Breast epithelium (tissue), 4 donors: ENCODE data around the gene NBDY. TPM values are rescaled to one million over a fixed set of nuclear protein-coding genes. Genes with fewer than 3 reads are reported as not detected.

Experiments used
- DNase-seq, 2 donors: peaks; one replicate each; pipeline ENCODE4 v3.0.0-alpha.2; 2019; ENCODE audit warnings: low spot score in 2 of 2
- H3K27ac ChIP-seq, 2 donors: fragments of 200-600 bp; sonication (generic) in 1 of 2; one replicate each; pipeline ENCODE4 v1.5.1; 2016 to 2019; ENCODE audit warnings: mild to moderate bottlenecking in 1 of 2
- H3K27me3 ChIP-seq, 2 donors: fragments of 200-600 bp; sonication (generic) in 1 of 2; one replicate each; pipeline versions ENCODE4 v1.5.1 to v1.6.0; 2017 to 2019; ENCODE audit warnings: control low read depth in 1 of 2, mild to moderate bottlenecking in 1 of 2
- H3K36me3 ChIP-seq: fragments of 200-600 bp; one replicate; pipeline ENCODE4 v1.5.1; 2019
- H3K4me1 ChIP-seq, 2 donors: fragments of 200-600 bp; sonication (generic); one replicate each; pipeline ENCODE4 v1.5.1; 2016 to 2019; ENCODE audit warnings: control low read depth in 1 of 2
- H3K4me3 ChIP-seq, 3 donors: fragments of 200-600 bp; sonication (generic); 1 replicate in 2 of 3; 2 replicates in 1 of 3; pipeline ENCODE4 v1.5.1; 2016 to 2019; ENCODE audit warnings: mild to moderate bottlenecking in 3 of 3, moderate library complexity in 2 of 3
- H3K9me3 ChIP-seq, 2 donors: fragments of 200-600 bp; sonication (generic) in 1 of 2; one replicate each; pipeline ENCODE4 v1.5.1; 2016 to 2019; ENCODE audit warnings: control low read depth in 1 of 2
- POLR2A ChIP-seq: fragments of 450-650 bp; IDR thresholded peaks from one replicate; pipeline ENCODE4 v1.6.1; 2016; ENCODE audit warnings: antibody characterized with exemption, mild to moderate bottlenecking, moderate library complexity
- POLR2AphosphoS5 ChIP-seq, 3 donors: sonication (generic); formaldehyde crosslinking; IDR thresholded peaks; one replicate each; pipeline ENCODE4 v1.6.1; 2017; ENCODE audit warnings: antibody characterized with exemption in 3 of 3
- intact Hi-C: fragments of 100-400 bp; cut with DNase I; formaldehyde crosslinking; loops from one replicate; pipeline ENCODE4 v1.15.1; 2023; ENCODE audit warnings: low total_unique reads
- total RNA-seq, 3 donors: library from RNA; depleted of rRNA; stranded (reverse); fragments of >200 nt; gene quantifications; one replicate each; pipeline ENCODE4 v1.1.0, GENCODE V29; 2016
- TF ChIP-seq, protein P1 (sequence below), 3 donors: fragments of 450-650 bp; IDR thresholded peaks; one replicate each; pipeline ENCODE4 v1.5.1; 2016 to 2017; ENCODE audit warnings: antibody characterized with exemption in 3 of 3, mild to moderate bottlenecking in 3 of 3, moderate library complexity in 3 of 3

NBDY gene
- total RNA-seq, 3 donors from 2014 or later, result 6.6 to 15.7 (median 14.5) TPM

DNA sequence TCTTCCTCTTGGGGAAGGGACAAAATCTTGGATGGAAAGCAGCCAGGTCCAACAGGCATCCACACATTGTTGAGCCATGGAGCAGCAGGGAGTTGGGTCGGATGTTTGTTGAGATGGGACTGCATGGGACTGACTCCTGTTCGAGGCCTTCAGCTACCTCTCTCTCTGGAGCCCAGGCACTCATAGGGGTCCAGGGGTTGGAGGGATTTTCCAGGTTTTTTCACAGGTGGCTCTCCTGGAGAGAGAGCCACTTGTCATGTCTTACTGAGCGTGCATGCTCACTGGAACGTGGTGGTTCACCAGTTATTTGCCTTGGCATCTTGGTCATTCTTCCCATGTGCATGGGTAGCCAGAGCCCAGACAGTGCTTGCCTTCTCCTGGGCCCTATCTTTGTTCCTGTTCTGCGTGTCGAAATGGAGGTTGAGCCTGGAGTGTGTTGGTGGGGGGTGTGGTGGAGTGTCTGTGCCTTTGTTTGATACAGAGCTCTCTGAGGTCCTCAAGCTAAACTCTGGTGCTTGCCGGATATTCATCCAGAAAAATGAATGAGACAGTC, 60.6 kb downstream of the NBDY start:
- no peak overlapping the region for H3K27ac ChIP-seq
- H3K9me3 ChIP-seq, result no peaks in the 10 kb centered on the region
- no peak for TF ChIP-seq POLR2AphosphoS5 (IDR thresholded peaks at IDR 0.05)
- DNase-seq, result no peak
- H3K4me3 ChIP-seq, result no peak overlapping the region
- no peaks in the 10 kb centered on the region for H3K27me3 ChIP-seq
- no peaks in the 10 kb centered on the region for H3K36me3 ChIP-seq
- no peaks in the 10 kb centered on the region for H3K4me1 ChIP-seq
- intact Hi-C loops, result no loop called here

DNA sequence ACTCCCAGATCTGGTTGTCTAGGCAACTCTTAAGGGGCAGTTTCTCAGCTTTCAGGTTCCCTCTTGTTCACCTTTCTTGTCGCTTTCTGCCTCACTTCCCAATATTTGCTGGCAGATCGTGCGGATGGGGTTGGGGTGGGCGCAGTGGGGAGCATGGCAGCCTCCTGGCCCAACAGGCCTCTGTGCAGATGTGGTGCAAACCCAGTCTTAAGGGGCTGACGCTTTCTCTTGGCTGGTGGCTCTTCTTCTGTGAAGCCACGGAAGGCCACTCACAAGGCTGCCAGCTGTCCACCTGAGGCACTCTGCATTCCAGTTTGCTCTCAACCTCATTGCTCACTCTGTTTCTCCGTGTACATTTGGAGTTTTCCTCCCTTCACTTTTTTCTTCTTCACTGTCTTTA, 61.7 kb downstream of the NBDY start:
- Histone ChIP-seq H3K27me3 (no peaks in the 10 kb centered on the region), H3K27ac (no peak overlapping the region), H3K4me3 (no peak overlapping the region), H3K36me3 (no peaks in the 10 kb centered on the region), H3K4me1 (no peaks in the 10 kb centered on the region), H3K9me3 (no peaks in the 10 kb centered on the region)
- DNase-seq, result no peak
- TF ChIP-seq POLR2AphosphoS5 (IDR thresholded peaks at IDR 0.05) (no peak), POLR2A (no peak)
- TF ChIP-seq, protein P1, sequence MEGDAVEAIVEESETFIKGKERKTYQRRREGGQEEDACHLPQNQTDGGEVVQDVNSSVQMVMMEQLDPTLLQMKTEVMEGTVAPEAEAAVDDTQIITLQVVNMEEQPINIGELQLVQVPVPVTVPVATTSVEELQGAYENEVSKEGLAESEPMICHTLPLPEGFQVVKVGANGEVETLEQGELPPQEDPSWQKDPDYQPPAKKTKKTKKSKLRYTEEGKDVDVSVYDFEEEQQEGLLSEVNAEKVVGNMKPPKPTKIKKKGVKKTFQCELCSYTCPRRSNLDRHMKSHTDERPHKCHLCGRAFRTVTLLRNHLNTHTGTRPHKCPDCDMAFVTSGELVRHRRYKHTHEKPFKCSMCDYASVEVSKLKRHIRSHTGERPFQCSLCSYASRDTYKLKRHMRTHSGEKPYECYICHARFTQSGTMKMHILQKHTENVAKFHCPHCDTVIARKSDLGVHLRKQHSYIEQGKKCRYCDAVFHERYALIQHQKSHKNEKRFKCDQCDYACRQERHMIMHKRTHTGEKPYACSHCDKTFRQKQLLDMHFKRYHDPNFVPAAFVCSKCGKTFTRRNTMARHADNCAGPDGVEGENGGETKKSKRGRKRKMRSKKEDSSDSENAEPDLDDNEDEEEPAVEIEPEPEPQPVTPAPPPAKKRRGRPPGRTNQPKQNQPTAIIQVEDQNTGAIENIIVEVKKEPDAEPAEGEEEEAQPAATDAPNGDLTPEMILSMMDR (IDR thresholded peaks at IDR 0.05), result no peak
- intact Hi-C loops, result no loop called here

DNA sequence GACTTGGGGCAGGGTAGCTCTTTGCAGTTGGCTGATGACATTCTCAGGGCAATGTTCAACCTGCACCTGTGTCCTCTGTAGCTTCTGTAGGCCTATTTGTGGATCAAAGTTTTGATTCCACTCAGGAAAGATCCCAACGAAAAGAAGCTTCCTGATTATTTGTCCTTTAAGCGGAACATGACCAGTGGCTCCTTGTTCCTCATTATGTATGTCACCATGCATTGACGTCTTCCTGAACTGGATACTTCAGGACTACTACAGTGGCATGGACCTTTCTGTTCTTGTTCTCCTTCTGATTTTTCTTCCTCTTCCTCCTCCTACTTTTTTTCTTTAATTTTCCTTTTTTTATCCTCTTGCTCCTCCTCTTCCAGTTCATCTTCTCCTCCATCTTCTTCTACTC, 62.4 kb downstream of the NBDY start:
- H3K4me1 ChIP-seq, result no peaks in the 10 kb centered on the region
- H3K9me3 ChIP-seq, result no peaks in the 10 kb centered on the region
- H3K27me3 ChIP-seq, result peaks cover 0 to 2% of the 10 kb centered on the region in 2 donors
- intact Hi-C loops, result no loop called here
- no peak overlapping the region for H3K27ac ChIP-seq
- no peak for DNase-seq
- no peak overlapping the region for H3K4me3 ChIP-seq
- no peaks in the 10 kb centered on the region for H3K36me3 ChIP-seq
- no peak for TF ChIP-seq POLR2AphosphoS5 (IDR thresholded peaks at IDR 0.05)
- TF ChIP-seq, protein P1 (IDR thresholded peaks at IDR 0.05), result no peak
- TF ChIP-seq POLR2A, result no peak

DNA sequence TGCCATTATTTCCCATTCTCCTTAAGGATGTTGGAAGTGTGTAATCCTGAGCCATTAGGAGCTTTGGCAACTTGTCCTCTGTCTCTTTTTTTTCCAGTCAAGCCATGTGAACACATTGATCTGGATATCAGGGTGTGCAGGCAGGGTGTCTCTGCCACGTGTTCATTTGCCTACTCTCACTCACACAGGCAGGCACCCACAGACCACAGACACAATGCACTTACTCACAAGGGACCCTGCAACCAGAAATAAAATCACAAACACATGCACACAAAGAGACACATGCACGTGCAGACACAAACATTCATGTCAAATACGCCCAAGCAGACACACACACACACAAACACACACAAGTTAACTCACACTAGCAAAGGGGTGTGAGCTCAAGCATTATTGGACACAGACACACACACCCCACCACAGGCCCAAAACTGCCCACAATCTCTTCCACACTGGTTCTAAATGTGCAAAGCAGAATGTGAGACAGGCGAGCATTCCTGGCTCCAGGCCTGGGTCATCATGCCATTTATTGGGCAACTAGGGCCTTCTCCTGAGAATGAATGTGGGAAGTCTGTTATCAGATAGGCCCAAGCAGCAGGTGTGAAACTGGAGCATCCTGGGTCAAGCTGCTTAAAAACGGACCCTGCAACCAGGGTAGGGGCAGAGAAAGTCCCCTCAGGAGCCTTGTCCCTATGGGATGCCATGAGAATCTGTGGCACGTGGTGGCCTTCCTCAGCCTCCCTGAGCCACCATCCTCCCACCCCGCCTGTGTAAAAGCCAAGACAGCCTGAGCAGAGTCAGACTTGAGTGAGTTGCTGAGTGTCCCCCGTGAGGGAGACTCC, 63.4 kb downstream of the NBDY start:
- no peak for TF ChIP-seq POLR2AphosphoS5 (IDR thresholded peaks at IDR 0.05)
- TF ChIP-seq, protein P1 (IDR thresholded peaks at IDR 0.05), result no peak
- no peaks in the 10 kb centered on the region for H3K9me3 ChIP-seq
- H3K4me3 ChIP-seq, result no peak overlapping the region
- H3K27me3 ChIP-seq, result peaks cover 0 to 7% of the 10 kb centered on the region in 2 donors
- intact Hi-C loops, result no loop called here
- no peak for DNase-seq
- H3K27ac ChIP-seq, result no peak overlapping the region
- H3K4me1 ChIP-seq, result no peaks in the 10 kb centered on the region
- H3K36me3 ChIP-seq, result no peaks in the 10 kb centered on the region

DNA sequence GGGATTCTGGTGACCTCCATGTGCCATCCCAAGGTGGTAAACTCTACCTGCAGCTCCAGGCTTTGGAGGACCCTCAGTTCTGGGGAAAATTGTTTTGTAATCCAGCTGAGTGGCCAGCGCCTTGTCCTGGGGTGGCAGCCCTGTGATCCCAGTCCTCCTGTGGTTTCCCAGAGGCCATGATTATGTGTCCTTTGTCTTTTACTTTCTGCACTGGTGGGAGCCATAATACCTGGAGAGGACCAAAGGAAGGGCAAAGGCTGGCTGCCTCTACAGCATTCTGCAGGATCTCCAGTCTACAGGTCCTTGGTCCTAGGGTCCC, 64.0 kb downstream of the NBDY start:
- DNase-seq, result no peak
- no peak overlapping the region for H3K27ac ChIP-seq
- peaks cover 0 to 7% of the 10 kb centered on the region in 2 donors for H3K27me3 ChIP-seq
- H3K4me1 ChIP-seq, result no peaks in the 10 kb centered on the region
- no peak overlapping the region for H3K4me3 ChIP-seq
- intact Hi-C loops, result no loop called here
- no peaks in the 10 kb centered on the region for H3K9me3 ChIP-seq
- TF ChIP-seq POLR2AphosphoS5 (IDR thresholded peaks at IDR 0.05) (no peak), POLR2A (no peak)
- TF ChIP-seq, protein P1 (IDR thresholded peaks at IDR 0.05), result no peak
- no peaks in the 10 kb centered on the region for H3K36me3 ChIP-seq
